H1 (cell line): Measurements from ENCODE around the gene JMJD7. TPM values are rescaled to one million over a fixed set of nuclear protein-coding genes. Genes with fewer than 3 reads are reported as not detected.

Source experiments
- BRCA1 ChIP-seq: IDR thresholded peaks from 2 replicates; pipeline ENCODE4 v1.6.1; 2012; ENCODE audit warnings: low read depth, low read length, improper control_type of control experiment
- CHD7 ChIP-seq: fragments of 300-600 bp; sonication (generic); IDR thresholded peaks from 2 replicates; pipeline ENCODE4 v1.7.1; 2012; ENCODE audit warnings: low read length, moderate library complexity, mild to moderate bottlenecking, inconsistent platforms; ENCODE audit not compliant: insufficient replicate concordance
- EZH2 ChIP-seq: fragments of 200-600 bp; sonication (generic); IDR thresholded peaks from 2 replicates; pipeline ENCODE4 v1.7.1; 2012; ENCODE audit warnings: low read depth, mild to moderate bottlenecking, moderate library complexity, low read length, inconsistent platforms; ENCODE audit not compliant: severe bottlenecking
- GTF2F1 ChIP-seq: IDR thresholded peaks from 2 replicates; pipeline ENCODE4 v1.6.1; 2012; ENCODE audit warnings: low read depth, low read length, improper control_type of control experiment, borderline replicate concordance
- JUN ChIP-seq: IDR thresholded peaks from 2 replicates; pipeline ENCODE4 v1.6.1; 2011; ENCODE audit warnings: low read depth, mild to moderate bottlenecking, improper control_type of control experiment, low read length
- RFX5 ChIP-seq: IDR thresholded peaks from 2 replicates; pipeline ENCODE4 v1.6.1; 2011; ENCODE audit warnings: low read depth, low read length, improper control_type of control experiment, borderline replicate concordance
- SIN3A ChIP-seq, 2 experiments: IDR thresholded peaks in 1 of 2; conservative IDR thresholded peaks in 1 of 2; 2 replicates each; pipeline ENCODE4 v1.6.1; 2011 to 2012; ENCODE audit warnings: low read length in 2 of 2, improper control_type of control experiment in 1 of 2, low read depth in 1 of 2, mild to moderate bottlenecking in 1 of 2
- polyA plus RNA-seq, 7 experiments: library from polyadenylated mRNA; depleted of rRNA in 3 of 7; stranded (reverse) in 5 of 7; unstranded in 2 of 7; fragments of >200 nt in 5 of 7; fragments of 200-250 nt in 2 of 7; gene quantifications; 1 replicate in 5 of 7; 2 replicates in 1 of 7; 4 replicates in 1 of 7; pipeline versions ENCODE4 v1.2.1 to v1.2.3, GENCODE V29; 2011 to 2013; ENCODE audit warnings: missing spikeins in 2 of 7, mixed read lengths in 2 of 7
- total RNA-seq: library from RNA; stranded (reverse); fragmentation: NEBNext Ultra II Directional; extraction: Animal tissue kit (Norgen Biotek cat#: 25700); gene quantifications from 2 replicates; pipeline ENCODE4 v1.2.1, GENCODE V29; 2021

JMJD7 gene
- total and polyA plus RNA-seq, 2 of the 8 experiments (the other 6 are each of a cell fraction or from before 2014, with no cell fraction given), result 15.0 to 20.0 TPM

- TF ChIP-seq RFX5 (no peak), JUN (no peak), BRCA1 (no peak), CHD7 (no peak), GTF2F1 (no peak), EZH2 (no peak), SIN3A (conservative IDR thresholded peaks at IDR 0.05 in 1 of 2, IDR thresholded peaks at IDR 0.05 in 1 of 2; ENCODE audit: low read depth in 1 of 2, low read length in 2 of 2) (no peak)
- TF ChIP-seq, all 59 proteins: peak for 0
These were observed 2.0 kb upstream of the JMJD7 start (continued) for GRCh38 chr15:41825572-41826535.
